ENCODE data around the gene BCHE.

- TF ChIP-seq ZBTB26 (tag by site-specific recombination; optimal IDR thresholded peaks at IDR 0.05) (no peak), PATZ1 (tag by site-specific recombination; IDR thresholded peaks at IDR 0.05) (no peak), ZNF280C (tag by site-specific recombination; IDR thresholded peaks at IDR 0.05) (no peak), ZNF169 (tag by site-specific recombination; IDR thresholded peaks at IDR 0.05) (no peak), OSR2 (tag by site-specific recombination; IDR thresholded peaks at IDR 0.05) (no peak), ZNF394 (tag by site-specific recombination; IDR thresholded peaks at IDR 0.05; ENCODE audit: borderline replicate concordance) (no peak), ZNF138 (tag by site-specific recombination; IDR thresholded peaks at IDR 0.05; ENCODE audit: borderline replicate concordance) (no peak), ZBTB8A (tag by site-specific recombination; IDR thresholded peaks at IDR 0.05) (no peak)
- TF ChIP-seq, protein P1, sequence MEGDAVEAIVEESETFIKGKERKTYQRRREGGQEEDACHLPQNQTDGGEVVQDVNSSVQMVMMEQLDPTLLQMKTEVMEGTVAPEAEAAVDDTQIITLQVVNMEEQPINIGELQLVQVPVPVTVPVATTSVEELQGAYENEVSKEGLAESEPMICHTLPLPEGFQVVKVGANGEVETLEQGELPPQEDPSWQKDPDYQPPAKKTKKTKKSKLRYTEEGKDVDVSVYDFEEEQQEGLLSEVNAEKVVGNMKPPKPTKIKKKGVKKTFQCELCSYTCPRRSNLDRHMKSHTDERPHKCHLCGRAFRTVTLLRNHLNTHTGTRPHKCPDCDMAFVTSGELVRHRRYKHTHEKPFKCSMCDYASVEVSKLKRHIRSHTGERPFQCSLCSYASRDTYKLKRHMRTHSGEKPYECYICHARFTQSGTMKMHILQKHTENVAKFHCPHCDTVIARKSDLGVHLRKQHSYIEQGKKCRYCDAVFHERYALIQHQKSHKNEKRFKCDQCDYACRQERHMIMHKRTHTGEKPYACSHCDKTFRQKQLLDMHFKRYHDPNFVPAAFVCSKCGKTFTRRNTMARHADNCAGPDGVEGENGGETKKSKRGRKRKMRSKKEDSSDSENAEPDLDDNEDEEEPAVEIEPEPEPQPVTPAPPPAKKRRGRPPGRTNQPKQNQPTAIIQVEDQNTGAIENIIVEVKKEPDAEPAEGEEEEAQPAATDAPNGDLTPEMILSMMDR (tag by site-specific recombination; IDR thresholded peaks at IDR 0.05), result no peak
These were observed 18.4 kb upstream of the BCHE start for GRCh38 chr3:165855581-165855980.
